ENCODE results near the gene KAZN.

KAZN gene

GRCh38 chr1:14948112-14948652, 349.7 kb downstream of the KAZN start:
- no peak overlapping the region for H3K27ac ChIP-seq (ENCODE audit: low read length)
- no peak overlapping the region for H3K4me3 ChIP-seq (ENCODE audit: low read length)
- H3K9ac ChIP-seq (ENCODE audit: low read length): no peak overlapping the region
- H3K27me3 ChIP-seq (ENCODE audit: control insufficient read depth, insufficient read depth, low read length): no peaks in the 10 kb centered on the region
- no peaks in the 10 kb centered on the region for H3K36me3 ChIP-seq (ENCODE audit: control insufficient read depth, low read depth, low read length)
- H3K9me3 ChIP-seq (ENCODE audit: control insufficient read depth, low read depth, low read length): no peaks in the 10 kb centered on the region
- H3K4me1 ChIP-seq (ENCODE audit: control insufficient read depth, low read depth, low read length): peaks cover 33% of the 10 kb centered on the region

- Histone ChIP-seq H3K9ac (ENCODE audit: low read length) (no peak overlapping the region), H3K4me3 (ENCODE audit: low read length) (no peak overlapping the region), H3K9me3 (ENCODE audit: control insufficient read depth, low read depth, low read length) (no peaks in the 10 kb centered on the region), H3K4me1 (ENCODE audit: control insufficient read depth, low read depth, low read length) (peaks cover 33% of the 10 kb centered on the region), H3K36me3 (ENCODE audit: control insufficient read depth, low read depth, low read length) (no peaks in the 10 kb centered on the region), H3K27me3 (ENCODE audit: control insufficient read depth, insufficient read depth, low read length) (no peaks in the 10 kb centered on the region), H3K27ac (ENCODE audit: low read length) (no peak overlapping the region)
These were observed 350.9 kb downstream of the KAZN start for GRCh38 chr1:14949270-14949835.

GRCh38 chr1:14949836-14950713, 351.6 kb downstream of the KAZN start:
- Histone ChIP-seq H3K36me3 (ENCODE audit: control insufficient read depth, low read depth, low read length) (no peaks in the 10 kb centered on the region), H3K27me3 (ENCODE audit: control insufficient read depth, insufficient read depth, low read length) (no peaks in the 10 kb centered on the region), H3K27ac (ENCODE audit: low read length) (no peak overlapping the region), H3K4me3 (ENCODE audit: low read length) (no peak overlapping the region), H3K9me3 (ENCODE audit: control insufficient read depth, low read depth, low read length) (no peaks in the 10 kb centered on the region), H3K4me1 (ENCODE audit: control insufficient read depth, low read depth, low read length) (peaks cover 28% of the 10 kb centered on the region), H3K9ac (ENCODE audit: low read length) (no peak overlapping the region)

- Histone ChIP-seq H3K9me3 (ENCODE audit: control insufficient read depth, low read depth, low read length) (no peaks in the 10 kb centered on the region), H3K27ac (ENCODE audit: low read length) (no peak overlapping the region), H3K9ac (ENCODE audit: low read length) (no peak overlapping the region), H3K36me3 (ENCODE audit: control insufficient read depth, low read depth, low read length) (no peaks in the 10 kb centered on the region), H3K4me1 (ENCODE audit: control insufficient read depth, low read depth, low read length) (peaks cover 20% of the 10 kb centered on the region), H3K27me3 (ENCODE audit: control insufficient read depth, insufficient read depth, low read length) (no peaks in the 10 kb centered on the region), H3K4me3 (ENCODE audit: low read length) (no peak overlapping the region)
These were observed 353.3 kb downstream of the KAZN start for GRCh38 chr1:14951766-14952165.

GRCh38 chr1:14952626-14953314, 354.3 kb downstream of the KAZN start:
- no peaks in the 10 kb centered on the region for H3K27me3 ChIP-seq (ENCODE audit: control insufficient read depth, insufficient read depth, low read length)
- H3K9ac ChIP-seq (ENCODE audit: low read length): no peak overlapping the region
- H3K4me1 ChIP-seq (ENCODE audit: control insufficient read depth, low read depth, low read length): peaks cover 12% of the 10 kb centered on the region
- H3K9me3 ChIP-seq (ENCODE audit: control insufficient read depth, low read depth, low read length): no peaks in the 10 kb centered on the region
- no peak overlapping the region for H3K27ac ChIP-seq (ENCODE audit: low read length)
- H3K4me3 ChIP-seq (ENCODE audit: low read length): no peak overlapping the region
- no peaks in the 10 kb centered on the region for H3K36me3 ChIP-seq (ENCODE audit: control insufficient read depth, low read depth, low read length)

- no peaks in the 10 kb centered on the region for H3K9me3 ChIP-seq (ENCODE audit: control insufficient read depth, low read depth, low read length)
- H3K4me3 ChIP-seq (ENCODE audit: low read length): no peak overlapping the region
- no peaks in the 10 kb centered on the region for H3K27me3 ChIP-seq (ENCODE audit: control insufficient read depth, insufficient read depth, low read length)
- no peaks in the 10 kb centered on the region for H3K36me3 ChIP-seq (ENCODE audit: control insufficient read depth, low read depth, low read length)
- H3K4me1 ChIP-seq (ENCODE audit: control insufficient read depth, low read depth, low read length): peaks cover 12% of the 10 kb centered on the region
- H3K27ac ChIP-seq (ENCODE audit: low read length): no peak overlapping the region
- H3K9ac ChIP-seq (ENCODE audit: low read length): no peak overlapping the region
These were observed 355.7 kb downstream of the KAZN start for GRCh38 chr1:14954210-14954609.

GRCh38 chr1:14954930-14955329, 356.4 kb downstream of the KAZN start:
- Histone ChIP-seq H3K9me3 (ENCODE audit: control insufficient read depth, low read depth, low read length) (no peaks in the 10 kb centered on the region), H3K4me1 (ENCODE audit: control insufficient read depth, low read depth, low read length) (peaks cover 9% of the 10 kb centered on the region), H3K27me3 (ENCODE audit: control insufficient read depth, insufficient read depth, low read length) (no peaks in the 10 kb centered on the region), H3K9ac (ENCODE audit: low read length) (no peak overlapping the region), H3K27ac (ENCODE audit: low read length) (no peak overlapping the region), H3K36me3 (ENCODE audit: control insufficient read depth, low read depth, low read length) (no peaks in the 10 kb centered on the region), H3K4me3 (ENCODE audit: low read length) (no peak overlapping the region)

- H3K4me1 ChIP-seq (ENCODE audit: control insufficient read depth, low read depth, low read length): peaks cover 4% of the 10 kb centered on the region
- no peaks in the 10 kb centered on the region for H3K9me3 ChIP-seq (ENCODE audit: control insufficient read depth, low read depth, low read length)
- no peak overlapping the region for H3K4me3 ChIP-seq (ENCODE audit: low read length)
- H3K27me3 ChIP-seq (ENCODE audit: control insufficient read depth, insufficient read depth, low read length): no peaks in the 10 kb centered on the region
- no peaks in the 10 kb centered on the region for H3K36me3 ChIP-seq (ENCODE audit: control insufficient read depth, low read depth, low read length)
- H3K9ac ChIP-seq (ENCODE audit: low read length): no peak overlapping the region
- no peak overlapping the region for H3K27ac ChIP-seq (ENCODE audit: low read length)
These were observed 356.9 kb downstream of the KAZN start for GRCh38 chr1:14955402-14955801.

GRCh38 chr1:14955976-14956375, 357.5 kb downstream of the KAZN start:
- Histone ChIP-seq H3K4me3 (ENCODE audit: low read length) (no peak overlapping the region), H3K4me1 (ENCODE audit: control insufficient read depth, low read depth, low read length) (no peaks in the 10 kb centered on the region), H3K9ac (ENCODE audit: low read length) (no peak overlapping the region), H3K27me3 (ENCODE audit: control insufficient read depth, insufficient read depth, low read length) (no peaks in the 10 kb centered on the region), H3K36me3 (ENCODE audit: control insufficient read depth, low read depth, low read length) (no peaks in the 10 kb centered on the region), H3K27ac (ENCODE audit: low read length) (no peak overlapping the region), H3K9me3 (ENCODE audit: control insufficient read depth, low read depth, low read length) (no peaks in the 10 kb centered on the region)

- Histone ChIP-seq H3K9ac (ENCODE audit: low read length) (no peak overlapping the region), H3K27me3 (ENCODE audit: control insufficient read depth, insufficient read depth, low read length) (no peaks in the 10 kb centered on the region), H3K36me3 (ENCODE audit: control insufficient read depth, low read depth, low read length) (no peaks in the 10 kb centered on the region), H3K4me3 (ENCODE audit: low read length) (no peak overlapping the region), H3K9me3 (ENCODE audit: control insufficient read depth, low read depth, low read length) (no peaks in the 10 kb centered on the region), H3K27ac (ENCODE audit: low read length) (no peak overlapping the region), H3K4me1 (ENCODE audit: control insufficient read depth, low read depth, low read length) (no peaks in the 10 kb centered on the region)
These were observed 358.2 kb downstream of the KAZN start for GRCh38 chr1:14956579-14957195.

- Histone ChIP-seq H3K4me3 (ENCODE audit: low read length) (no peak overlapping the region), H3K9me3 (ENCODE audit: control insufficient read depth, low read depth, low read length) (no peaks in the 10 kb centered on the region), H3K27me3 (ENCODE audit: control insufficient read depth, insufficient read depth, low read length) (no peaks in the 10 kb centered on the region), H3K36me3 (ENCODE audit: control insufficient read depth, low read depth, low read length) (no peaks in the 10 kb centered on the region), H3K9ac (ENCODE audit: low read length) (no peak overlapping the region), H3K27ac (ENCODE audit: low read length) (no peak overlapping the region), H3K4me1 (ENCODE audit: control insufficient read depth, low read depth, low read length) (no peaks in the 10 kb centered on the region)
These were observed 359.1 kb downstream of the KAZN start for GRCh38 chr1:14957375-14958098.

Data from iPS-18a (cell line).